Measurements from ENCODE around the gene JOSD1. TPM values are rescaled to one million over a fixed set of nuclear protein-coding genes. Genes with fewer than 3 reads are reported as not detected.
A peak's percentile ranks its signal among the peaks of the same experiment; 100 is the strongest.

JOSD1 gene
- polyA plus RNA-seq, 1 donor = 37.2 TPM

DNA sequence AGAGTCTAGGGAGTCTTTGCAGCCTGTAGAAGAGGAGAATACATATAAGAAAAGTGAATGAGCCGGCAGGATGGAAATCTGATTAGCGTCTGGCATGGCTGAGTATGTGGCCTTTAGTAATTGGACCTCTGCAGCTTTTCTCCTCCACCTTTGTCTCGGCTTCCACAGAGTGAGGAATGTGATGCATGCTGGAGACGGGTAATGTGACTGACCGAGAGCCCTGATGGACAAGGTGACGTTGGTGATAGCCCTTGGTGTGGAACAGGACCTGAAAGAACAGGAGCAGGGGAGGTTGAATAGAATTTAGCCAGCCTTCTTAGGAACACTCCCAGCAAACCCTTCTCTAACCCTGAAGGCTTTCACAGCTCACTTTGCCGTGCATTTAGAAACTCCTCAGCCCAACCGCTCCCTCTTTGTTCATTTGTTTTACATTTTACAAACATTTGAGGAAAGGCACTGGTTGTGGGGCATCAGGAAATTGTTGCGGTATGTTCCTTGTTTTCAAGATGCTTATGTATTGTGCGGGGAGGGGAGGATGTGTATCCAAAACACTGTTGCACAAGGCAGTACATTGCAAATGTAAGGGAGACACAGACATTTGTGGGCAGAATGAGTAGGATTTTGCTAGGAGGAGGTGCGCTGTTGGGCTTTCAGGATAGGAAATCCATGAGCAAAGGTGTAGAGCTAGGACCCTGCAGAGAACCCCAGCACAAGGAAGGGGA lies 11.9 kb upstream of the JOSD1 start:
- no peak for DNase-seq

DNA sequence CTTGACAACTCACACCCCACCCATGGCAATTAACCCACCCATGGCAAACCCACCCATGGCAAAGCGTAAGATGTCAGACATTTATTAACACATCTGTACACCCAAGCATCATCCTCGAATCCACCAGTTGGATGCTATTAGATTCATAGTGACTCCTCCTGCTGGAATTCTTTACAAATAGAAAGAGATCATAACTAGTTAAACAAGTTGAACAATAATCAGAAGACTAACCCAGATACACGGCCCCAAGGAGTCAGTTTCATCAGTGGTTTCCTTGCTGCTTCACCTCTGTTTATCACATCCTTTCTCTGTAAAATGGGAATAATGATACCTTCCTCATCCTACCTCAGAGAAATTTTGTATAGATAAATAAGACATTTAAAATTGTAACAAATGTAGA lies 10.1 kb upstream of the JOSD1 start:
- no peak for DNase-seq

DNA sequence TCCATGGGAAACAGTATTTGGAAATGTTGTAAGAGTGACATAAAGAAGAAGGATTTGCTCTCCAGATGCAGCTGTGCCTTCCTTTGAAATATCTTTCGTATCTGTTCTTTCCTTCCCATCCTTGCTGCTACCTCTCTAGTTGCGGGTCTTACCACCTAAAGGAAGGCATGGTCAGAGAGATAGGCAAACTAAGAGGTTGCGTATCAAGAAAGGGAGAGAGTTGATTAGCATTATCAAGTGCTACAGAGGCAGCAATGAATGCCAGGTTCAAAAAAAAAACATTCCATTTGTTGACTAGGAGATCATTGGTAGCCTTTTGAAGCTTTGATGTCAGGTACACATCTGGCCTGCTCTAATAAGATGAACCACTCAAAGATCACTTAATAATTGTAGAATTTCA lies 9.6 kb upstream of the JOSD1 start:
- no peak for DNase-seq

DNA sequence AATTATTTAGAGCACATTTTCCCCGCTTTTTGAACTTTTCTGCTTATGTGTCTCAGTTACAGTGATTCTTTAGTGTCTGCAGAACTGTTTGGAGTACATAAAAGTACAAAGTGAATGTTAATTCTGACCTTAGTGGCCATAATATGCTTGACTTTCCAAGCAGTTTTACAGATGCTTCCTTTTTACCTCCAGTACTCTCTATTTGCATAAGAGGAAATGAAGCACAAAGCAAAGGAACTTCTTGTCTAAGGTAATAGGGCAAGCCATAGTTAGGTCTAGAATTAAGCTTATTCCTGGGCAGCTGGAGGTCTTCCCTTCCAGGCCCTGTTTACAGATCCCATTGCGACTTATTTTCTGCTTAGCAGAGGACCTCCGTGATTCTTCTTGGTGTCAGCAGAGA lies 8.6 kb upstream of the JOSD1 start:
- no peak for DNase-seq

DNA sequence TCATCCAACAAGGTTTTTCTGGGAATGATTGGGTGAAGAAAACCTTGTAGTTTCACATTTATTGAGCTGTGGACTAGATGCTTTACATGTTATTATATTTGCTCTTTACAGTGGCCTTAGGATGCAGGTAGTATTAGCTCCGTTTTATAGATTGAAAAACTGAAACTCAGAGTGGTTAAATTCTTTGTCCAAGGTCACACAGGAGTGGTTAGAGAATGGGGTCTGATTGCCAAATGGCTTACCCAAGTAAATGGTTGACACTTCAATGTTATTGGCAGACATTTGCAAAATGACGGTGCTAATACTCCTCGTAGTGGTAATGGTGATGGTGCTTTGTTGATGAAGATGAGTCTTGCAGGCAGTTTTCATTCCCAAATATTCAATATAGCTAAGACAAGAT lies 7.2 kb upstream of the JOSD1 start:
- no peak for DNase-seq

DNA sequence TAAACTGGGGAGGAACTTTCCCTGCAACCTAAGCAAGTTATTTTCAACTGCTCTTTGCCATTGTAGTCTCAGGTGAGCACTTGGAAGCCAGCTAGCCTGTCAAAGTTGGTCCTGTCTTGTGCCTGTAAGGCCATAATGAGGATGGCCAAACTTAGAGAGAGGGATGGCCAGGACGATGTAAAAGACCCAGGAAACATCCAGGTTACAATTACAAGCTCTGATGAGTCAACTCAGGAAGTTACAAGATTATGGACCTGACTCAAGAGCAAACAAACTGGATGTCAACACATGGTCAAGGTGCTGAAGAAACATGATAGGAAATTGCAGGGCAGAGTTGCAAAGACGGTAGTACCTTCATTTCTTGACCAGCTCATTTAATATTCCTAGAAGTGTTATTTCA lies 6.6 kb upstream of the JOSD1 start:
- no peak for DNase-seq

DNA sequence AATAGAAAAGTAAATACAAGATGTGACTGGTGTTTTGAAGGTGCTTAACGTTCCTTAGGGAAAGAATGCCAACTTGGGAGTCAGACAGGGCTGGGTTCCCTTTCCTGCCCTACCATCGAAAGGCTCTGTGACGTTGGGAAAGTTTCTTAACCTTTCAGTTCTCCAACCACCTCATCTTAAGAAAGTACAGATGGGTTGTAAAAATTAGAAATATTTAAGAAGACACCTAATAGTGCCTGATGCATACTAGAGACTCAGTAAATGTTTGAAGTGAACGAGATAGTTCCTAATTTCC lies 6.1 kb upstream of the JOSD1 start:
- DNase-seq = no peak

DNA sequence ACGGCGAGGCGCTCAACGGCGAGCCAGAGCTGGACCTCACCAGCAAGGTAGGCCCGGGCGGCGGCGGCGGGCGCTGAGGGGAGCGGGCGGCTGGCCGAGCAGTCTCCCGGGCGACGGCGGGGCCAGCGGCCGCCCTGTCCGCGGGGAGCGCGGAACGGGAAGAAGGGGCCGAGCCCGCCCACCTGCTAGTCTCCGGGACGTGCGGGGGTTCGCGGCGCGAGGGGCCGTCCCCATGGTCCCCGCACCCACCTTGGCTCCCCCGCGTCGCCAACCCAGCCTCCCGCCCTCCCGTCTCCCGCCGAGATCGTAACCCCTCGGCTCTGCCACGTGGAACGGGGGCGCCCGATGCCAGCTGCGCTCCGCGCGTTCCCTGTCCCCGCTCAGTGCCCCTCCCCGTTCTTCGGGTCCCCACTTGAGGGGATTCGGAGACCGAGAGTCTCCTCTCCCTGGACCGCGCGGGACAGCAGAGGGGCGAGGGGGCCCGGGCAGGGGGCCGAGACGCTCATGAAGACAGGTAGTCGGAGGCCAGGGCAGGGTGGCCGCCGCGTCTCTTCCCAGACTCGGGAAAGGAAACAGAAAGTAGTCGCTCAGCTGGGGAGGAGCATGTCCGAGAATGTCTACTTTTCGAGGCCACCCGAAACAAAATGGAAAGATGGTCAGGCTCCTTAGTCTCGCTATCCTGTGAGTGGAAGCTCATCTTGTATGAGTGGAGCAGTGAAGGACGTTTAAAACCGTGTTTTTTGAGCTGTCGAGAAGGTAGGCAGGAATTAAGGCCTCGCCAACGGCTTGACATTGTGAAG lies 5.6 kb upstream of the JOSD1 start:
- peak; percentile 48 for DNase-seq

DNA sequence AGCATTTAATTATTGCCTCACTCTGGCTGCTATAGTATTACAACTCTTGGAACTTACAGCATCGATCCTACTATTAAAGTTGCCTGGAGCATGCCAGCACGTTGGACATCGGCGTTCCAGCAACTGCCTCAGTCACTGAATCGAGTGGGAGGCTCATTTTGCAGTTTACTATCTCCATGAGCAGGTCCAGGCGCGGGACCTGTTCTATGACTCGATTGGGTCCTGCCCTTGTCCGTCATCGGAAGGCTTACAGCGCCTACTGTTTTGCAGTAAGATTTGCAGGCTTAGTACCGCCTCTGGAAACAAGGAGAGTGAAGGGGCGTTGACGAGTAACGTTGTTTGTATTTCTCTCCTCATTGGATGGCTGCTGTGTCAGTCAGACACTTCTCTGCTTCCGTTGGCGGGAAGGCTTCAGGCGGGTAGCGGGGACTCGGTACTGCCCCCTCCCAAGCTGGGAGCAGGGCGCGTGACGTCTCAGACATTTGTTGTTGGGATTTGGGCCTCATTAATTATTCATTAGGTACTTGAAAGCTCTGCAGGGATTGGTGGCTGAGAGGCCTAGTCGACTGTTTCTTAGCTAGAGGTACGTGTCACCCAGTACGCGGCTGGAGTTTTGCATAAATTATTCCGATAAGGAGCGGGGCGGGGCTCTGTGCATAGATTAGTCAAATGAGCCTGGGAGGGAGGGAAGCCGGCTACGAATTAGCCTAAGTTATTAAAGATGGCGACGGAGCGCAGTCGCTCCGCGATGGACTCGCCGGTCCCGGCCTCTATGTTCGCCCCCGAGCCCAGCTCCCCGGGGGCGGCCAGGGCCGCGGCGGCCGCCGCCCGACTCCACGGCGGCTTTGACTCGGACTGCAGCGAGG lies 4.7 kb upstream of the JOSD1 start, which contains the start of gene GTPBP1:
Gene GTPBP1 (plus strand): TSS at position 710 of the 866 bp plus-strand sequence. CDS start 12 bp downstream, at position 722.
- DNase-seq = peak; percentile 100

DNA sequence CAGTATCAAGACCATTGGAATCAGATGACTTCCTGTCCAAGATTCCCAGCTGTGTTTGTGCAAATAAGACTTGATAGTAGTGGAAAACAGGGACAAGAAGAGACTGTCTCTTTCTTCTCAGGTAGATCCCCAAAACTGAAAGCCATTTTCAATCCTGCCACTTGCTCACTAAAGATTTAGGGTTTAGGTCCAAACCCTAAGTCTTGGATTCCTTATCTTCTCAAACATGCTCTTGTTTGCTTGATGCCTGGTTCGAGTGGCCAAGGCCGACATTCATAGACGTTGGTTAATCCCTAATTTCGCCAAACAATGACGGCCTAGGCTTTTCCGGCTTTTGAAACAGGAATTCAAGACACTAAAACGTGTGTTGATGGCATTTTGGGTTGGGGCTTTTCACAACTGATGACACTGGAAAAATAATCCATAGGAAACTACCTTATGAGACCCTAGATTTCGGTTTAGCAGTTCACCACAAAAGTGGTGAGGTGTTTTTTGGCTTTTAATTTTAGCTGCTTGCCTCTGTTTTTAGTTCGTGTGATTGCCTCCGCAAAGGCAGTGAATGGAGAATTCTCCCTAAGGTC lies 4.0 kb upstream of the JOSD1 start:
- no peak for DNase-seq

DNA sequence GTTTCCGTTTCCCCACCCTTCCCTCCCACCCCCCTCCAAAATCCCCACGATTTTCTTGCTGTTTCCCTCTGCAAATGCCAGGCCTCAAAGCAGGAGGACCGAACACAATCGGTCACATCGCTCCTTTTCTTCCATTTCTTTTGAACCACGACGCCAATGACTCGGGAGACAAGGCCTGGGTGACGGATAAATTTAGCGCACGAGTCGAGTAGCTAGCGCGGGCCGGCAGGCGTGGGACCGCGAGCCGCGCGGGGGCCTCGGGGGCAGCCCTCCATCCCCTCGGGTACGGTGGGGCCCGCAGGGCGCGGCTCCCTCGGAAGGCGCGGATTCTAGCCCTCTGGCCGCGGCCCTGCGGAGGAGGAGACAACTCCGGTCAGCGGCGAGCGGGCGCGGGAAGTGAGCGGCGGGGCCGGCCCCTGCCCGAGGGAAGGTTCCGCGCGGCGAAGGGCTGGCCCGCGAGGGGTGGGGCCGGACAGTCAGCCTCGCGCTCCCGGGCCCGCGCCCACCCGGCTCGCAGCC lies 414 bp downstream of the JOSD1 start:
- no peak for DNase-seq

DNA sequence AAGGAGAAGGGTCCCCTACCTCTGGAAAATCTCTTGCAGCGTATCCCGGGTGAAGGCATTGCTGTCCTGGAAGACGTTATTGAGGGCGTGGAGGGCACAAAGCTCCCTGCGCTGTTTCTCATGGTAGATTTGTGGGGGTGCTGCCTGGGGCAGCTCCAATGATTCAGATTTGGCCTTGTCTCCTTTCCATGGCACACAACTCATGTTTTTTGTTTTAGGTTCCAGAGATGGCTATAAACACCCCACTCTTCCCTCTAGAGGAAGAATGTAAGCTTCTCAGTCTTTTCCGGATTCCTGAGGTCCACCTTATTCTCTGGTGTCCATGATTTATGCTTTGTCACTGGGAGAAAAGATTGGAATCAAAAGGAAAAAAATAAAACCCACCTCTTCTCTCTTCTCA lies 959 bp downstream of the JOSD1 start:
- DNase-seq = no peak

DNA sequence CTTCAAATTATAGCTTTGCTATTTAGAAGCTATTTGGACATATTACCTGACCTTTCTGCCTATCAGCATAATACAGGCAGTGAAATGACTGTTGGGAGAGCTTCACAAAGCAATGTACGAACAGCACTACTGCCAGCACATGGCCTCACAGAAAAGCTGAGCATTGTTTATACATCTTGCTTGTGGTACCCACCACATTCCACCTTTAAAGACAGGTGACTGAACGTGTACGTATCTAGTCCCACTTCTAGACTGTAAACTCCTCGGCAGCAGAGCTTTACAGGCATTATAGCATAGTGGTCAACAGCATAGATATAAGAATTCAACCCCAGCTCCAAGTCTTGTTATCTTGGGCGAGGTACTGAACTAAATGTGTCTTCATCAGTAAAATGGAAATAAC lies 1.6 kb downstream of the JOSD1 start:
- DNase-seq = no peak

DNA sequence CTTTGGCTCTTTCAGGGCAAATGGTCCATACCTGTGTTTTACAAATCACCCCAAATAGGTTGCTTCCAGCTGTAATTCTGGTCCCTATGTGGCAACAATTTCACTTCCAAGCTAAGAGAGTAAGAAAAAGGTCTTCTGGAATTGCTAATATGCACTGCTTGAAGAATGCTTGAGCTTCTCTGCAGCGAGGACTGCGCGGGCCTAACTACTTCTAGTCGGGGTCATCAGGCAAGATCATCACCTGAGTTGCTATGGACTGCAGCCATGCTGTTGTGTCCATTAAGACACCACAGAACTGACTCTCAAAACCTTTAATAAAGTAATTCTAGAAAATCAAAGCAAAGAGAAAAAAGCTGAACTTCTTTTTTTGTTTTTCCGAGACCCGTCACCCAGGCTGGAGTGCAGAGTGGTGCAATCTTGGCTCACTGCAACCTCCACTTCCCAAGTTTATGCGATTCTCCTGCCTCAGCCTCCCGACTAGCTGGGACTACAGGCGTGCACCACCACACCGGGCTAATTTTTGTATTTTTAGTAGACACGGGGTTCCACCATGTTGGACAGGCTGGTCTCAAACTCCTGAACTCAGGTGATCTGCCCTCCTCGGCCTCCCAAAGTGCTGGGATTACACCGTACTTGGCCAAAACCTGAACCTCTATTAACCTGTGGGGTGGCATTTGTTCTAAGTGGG lies 2.2 kb downstream of the JOSD1 start:
- no peak for DNase-seq

DNA sequence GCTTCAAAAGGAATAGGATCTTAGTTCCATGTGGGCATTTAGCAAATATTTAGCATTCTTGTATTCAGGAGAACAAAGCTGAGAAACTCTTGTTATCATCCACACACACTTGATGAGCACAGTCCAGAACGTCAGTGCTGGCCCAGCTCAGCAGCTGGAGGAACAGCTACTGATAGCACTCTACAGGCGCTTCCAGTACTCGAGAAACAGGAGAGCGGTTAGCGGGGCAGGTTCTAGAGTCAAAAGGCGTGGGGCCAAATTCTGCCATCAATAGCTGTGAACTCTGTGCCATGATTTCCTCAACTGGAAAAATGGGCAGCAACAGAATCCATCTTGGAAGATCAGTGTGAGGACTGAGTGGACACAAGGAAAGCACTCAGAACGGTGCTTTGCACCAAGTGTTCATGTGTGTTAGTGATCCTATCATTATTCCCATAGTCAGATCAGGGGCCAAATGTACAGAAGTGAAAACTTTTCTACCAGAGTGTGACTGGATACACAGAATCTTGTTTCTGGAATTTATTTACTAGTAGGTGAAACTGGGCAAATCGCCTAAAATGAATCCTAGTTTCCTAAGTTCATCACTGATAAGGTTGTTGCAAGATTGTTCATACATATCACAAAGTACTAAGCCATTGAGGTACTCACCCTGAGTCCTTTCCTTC lies 3.2 kb downstream of the JOSD1 start:
- DNase-seq = no peak

DNA sequence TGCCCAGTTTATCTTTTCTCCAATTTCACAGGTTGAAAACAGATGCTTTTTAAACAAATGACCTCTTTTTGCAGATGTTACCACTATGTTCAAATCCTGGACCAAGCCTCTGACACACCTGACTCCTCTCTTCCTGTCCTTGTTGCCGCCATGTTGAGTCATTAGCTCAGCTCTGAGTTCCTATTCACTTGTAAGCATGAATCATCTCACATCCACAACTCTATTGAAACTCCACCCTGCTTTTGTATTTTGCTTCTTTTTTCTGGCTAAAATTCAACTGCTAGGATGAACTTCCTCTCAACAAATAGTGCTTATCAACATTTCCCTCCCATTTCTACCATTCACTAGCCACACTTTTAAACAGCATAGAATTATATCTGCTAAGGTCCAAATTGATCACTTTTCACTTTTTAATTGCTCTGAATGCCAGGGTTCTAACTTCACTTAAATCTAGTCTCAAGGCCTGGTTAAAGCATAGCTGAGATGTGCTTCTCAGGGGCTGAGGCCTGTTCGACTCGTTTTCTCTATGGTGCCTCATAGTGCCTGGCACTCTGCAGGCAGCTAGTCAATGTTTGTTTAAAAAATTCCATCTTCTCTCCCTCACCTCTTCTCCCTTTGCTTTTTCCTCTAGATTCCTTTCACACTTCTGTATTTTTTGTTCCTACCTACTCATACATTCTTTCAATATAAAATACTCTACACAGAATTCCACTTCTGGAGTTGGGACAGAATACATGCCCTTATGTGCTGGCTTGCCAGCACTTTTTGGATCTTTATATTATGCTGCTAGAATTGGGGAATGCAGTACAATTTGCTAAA lies 3.9 kb downstream of the JOSD1 start:
- DNase-seq = no peak

DNA sequence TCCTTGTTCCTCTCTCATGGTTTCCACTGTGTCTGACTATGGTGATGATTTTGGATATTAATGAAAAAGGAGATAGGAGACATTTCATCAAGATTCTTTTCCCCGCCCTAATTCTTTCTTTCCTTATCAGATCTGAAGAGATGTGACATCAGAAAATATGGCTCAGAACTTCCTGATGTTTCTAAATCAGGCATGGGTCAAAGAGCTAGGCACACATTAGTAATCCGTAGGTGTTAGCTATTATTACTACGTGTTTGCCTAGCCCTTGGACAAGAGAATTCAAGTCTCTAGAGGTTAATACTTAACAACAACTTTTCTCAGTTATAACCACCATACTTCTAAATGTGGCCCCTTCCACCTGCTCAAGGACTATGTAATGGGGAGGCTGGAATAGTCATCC lies 5.8 kb downstream of the JOSD1 start:
- DNase-seq = no peak

DNA sequence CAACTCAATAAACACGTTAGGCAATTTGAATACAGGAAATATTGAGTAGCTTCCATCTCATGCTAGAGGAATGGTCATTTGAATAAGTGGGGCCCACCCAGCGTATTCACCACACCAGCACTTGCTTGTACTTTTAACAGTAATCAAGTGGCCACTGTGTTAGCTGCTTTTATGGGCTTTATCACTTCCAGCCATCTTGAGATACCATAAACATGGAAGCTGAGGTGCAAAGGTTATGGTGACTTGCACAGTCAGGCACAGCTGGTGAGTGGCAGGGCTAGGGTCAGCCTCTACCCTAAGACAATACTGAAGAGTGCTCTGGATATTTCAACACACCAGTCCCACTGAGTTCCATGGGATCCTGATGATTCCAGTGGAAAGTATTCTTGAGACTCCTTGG lies 6.7 kb downstream of the JOSD1 start:
- DNase-seq = no peak

DNA sequence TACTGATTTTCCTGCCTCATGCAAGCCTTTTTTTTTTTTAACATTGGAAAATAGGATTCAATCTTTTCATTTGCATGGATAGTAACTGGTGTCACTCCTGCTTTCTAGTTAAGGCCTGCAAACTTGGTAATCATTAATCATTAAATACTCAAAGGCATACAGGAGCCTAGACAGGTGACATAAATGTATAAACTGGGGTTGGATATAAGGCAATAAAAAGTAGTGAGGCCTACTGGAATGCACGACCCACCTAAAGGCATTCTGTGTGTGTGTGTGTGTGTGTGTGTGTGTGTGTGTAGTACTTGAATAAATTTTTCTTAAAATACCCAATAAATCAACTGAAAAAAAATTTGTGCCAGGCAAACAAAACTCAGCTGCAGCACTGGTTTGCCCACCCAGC lies 11.1 kb downstream of the JOSD1 start:
- DNase-seq = no peak

DNA sequence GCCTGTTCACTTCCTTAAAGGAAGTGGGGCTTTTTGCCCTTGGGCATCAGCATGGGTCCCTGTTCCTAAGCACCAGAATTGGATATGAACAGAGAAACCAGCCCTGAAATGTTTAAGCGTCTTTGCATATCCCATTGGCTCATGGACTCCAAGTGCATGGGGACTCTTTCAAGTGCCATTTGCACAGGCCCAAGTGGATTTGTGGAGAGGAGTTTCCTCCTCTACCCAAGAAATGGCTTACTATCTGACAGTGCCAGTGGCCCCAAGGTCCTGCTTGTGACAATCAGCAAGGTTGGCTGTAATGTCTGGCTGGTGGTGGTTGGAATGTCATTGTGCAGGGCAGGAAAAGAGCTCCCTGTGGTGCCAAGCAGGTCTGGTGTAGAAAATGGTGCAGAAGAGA lies 15.0 kb downstream of the JOSD1 start:
- DNase-seq = no peak

DNA sequence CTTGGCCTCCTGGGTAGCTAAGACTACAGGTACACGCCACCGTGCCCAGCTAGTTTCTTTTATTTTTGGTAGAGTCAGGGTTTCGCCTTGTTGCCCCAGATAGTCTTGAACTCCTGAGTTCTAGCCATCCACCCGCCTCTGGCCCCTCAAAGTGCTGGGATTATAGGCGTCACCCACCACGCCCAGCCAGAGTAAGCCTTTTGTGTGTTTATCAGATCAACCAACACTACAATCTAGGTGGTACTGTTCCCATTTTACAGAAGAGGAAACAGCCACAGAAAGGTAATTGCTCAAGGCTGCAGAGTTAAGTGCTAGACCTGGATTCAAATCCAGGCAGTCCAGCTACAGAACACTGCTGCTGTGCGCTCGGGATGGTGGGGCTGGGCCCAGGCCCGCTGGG lies 15.8 kb downstream of the JOSD1 start:
- DNase-seq = no peak

Data from hindlimb muscle (tissue), 1 donor.